ENCODE data around the gene COX7A2. TPM values are rescaled to one million over a fixed set of nuclear protein-coding genes. Genes with fewer than 3 reads are reported as not detected.
A peak's percentile ranks its signal among the peaks of the same experiment; 100 is the strongest.

COX7A2 gene
- total RNA-seq, 2 donors from 2014 or later = 108 to 521 TPM

DNA sequence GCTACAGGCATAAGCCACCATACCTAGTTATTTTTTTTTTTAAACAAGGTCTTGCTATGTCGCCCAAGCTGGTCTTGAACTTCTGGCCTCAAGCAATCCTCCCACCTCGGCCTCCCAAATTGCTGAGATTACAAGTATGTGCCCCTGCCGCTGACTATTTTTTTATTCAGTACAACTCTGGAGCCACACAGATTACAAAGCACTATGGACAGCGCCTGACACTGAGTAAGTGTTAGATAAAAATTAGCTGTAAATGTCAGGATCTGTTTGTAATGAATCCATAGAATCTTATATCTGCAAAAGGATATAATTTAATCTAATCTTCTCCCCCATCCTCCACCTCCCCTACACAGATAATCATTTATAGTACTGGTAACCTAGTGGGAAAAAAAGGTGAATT is 22.5 kb downstream of the COX7A2 start:
- H3K27ac Mint-ChIP-seq = no peak overlapping the region
- no peaks in the 10 kb centered on the region for H3K36me3 Mint-ChIP-seq
- no peak overlapping the region for H3K4me3 Mint-ChIP-seq
- ATAC-seq (no peak), DNase-seq (ENCODE audit: low spot score) (no peak)
- no peaks in the 10 kb centered on the region for H3K4me1 Mint-ChIP-seq (ENCODE audit: low read depth in 2 of 2)
- H3K9me3 Mint-ChIP-seq = no peaks in the 10 kb centered on the region
- H3K27me3 Mint-ChIP-seq = peaks cover 39 to 44% of the 10 kb centered on the region in 2 donors

DNA sequence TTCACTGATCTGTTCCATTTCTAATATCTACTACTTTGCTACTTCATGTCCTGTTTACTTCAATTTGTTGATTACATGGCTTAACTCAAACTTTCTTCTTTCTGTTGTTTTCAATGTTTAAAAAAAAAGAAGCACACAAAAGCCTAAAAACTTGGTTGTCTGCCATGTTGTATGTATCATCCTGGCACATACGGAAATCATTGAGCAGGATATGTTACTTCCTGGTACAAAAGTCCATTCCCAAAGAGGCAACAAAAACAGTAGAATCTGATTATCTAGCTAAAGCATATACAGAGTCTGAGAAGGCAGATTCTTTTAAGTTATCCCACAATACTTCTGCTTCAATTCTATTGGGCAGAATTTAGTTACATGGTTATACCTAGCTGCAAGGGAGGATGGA is 23.2 kb downstream of the COX7A2 start:
- H3K27ac Mint-ChIP-seq = no peak overlapping the region
- ATAC-seq (no peak), DNase-seq (ENCODE audit: low spot score) (no peak)
- no peaks in the 10 kb centered on the region for H3K9me3 Mint-ChIP-seq
- H3K27me3 Mint-ChIP-seq = peaks cover 46 to 49% of the 10 kb centered on the region in 2 donors
- no peak overlapping the region for H3K4me3 Mint-ChIP-seq
- H3K36me3 Mint-ChIP-seq = no peaks in the 10 kb centered on the region
- H3K4me1 Mint-ChIP-seq (ENCODE audit: low read depth in 2 of 2) = no peaks in the 10 kb centered on the region

DNA sequence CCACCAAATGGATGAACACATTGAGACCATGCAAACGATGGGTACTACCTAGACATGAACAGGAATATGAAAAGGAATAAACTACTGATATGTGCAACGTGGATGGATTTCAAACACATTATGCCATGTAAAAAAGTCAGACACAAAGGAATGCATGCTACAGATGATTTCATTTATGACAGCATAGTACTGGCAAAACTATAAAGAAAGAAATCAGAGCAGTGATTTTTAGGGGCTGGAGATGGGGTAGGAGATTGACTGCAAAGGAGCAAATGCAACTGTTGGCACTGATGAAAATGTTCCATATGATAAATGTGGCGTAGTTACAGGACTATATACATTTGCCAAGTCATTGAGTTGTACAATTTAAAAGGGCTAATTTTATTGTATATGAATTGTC is 24.3 kb downstream of the COX7A2 start:
- H3K4me1 Mint-ChIP-seq (ENCODE audit: low read depth in 2 of 2) = no peaks in the 10 kb centered on the region
- H3K4me3 Mint-ChIP-seq = no peak overlapping the region
- DNase-seq (ENCODE audit: low spot score) (no peak), ATAC-seq (no peak)
- H3K36me3 Mint-ChIP-seq = no peaks in the 10 kb centered on the region
- no peak overlapping the region for H3K27ac Mint-ChIP-seq
- no peaks in the 10 kb centered on the region for H3K9me3 Mint-ChIP-seq
- H3K27me3 Mint-ChIP-seq = peaks cover 36 to 43% of the 10 kb centered on the region in 2 donors

DNA sequence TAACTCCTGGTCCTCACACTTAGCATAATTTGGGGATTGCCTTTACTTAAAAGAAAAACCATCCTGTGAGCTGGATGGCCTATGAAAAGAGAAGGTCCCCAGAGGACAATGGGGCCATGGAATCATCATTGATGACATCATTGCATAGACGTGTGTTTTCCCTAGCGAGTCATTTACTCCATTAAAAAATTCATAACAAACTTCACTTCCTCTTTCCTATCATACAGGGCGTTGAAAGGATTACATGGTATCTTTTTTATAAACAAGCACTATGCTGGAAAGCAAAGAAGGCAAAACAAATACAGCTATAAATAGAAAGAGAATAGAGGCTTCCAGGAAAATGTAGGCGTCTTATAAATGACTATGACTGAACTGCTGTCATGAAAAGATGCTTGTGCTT is 26.4 kb downstream of the COX7A2 start:
- H3K4me1 Mint-ChIP-seq (ENCODE audit: low read depth in 2 of 2) = no peaks in the 10 kb centered on the region
- H3K27ac Mint-ChIP-seq = no peak overlapping the region
- DNase-seq (ENCODE audit: low spot score) (no peak), ATAC-seq (no peak)
- no peaks in the 10 kb centered on the region for H3K36me3 Mint-ChIP-seq
- no peak overlapping the region for H3K4me3 Mint-ChIP-seq
- H3K27me3 Mint-ChIP-seq = peaks cover 31 to 38% of the 10 kb centered on the region in 2 donors
- H3K9me3 Mint-ChIP-seq = no peaks in the 10 kb centered on the region

DNA sequence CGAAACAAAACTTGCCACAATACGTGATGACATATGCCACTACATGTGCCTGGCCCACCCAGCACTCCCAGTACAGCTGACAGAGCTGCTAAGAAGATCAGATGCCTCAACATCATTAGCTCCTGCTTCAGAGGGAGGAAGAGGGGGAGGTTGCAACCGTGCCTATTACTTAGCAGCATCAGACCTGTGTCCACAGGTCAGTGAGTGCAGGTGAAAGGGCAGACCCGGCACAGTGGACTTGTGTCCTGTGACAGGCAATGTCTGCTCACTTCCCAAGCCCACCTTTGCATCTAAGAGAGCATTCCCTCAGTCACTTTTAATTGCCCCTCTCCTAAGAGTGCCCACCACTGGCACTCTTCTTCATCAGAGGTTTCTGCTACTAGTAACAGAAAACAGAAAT is 28.3 kb downstream of the COX7A2 start:
- no peaks in the 10 kb centered on the region for H3K36me3 Mint-ChIP-seq
- no peaks in the 10 kb centered on the region for H3K4me1 Mint-ChIP-seq (ENCODE audit: low read depth in 2 of 2)
- H3K27ac Mint-ChIP-seq = no peak overlapping the region

DNA sequence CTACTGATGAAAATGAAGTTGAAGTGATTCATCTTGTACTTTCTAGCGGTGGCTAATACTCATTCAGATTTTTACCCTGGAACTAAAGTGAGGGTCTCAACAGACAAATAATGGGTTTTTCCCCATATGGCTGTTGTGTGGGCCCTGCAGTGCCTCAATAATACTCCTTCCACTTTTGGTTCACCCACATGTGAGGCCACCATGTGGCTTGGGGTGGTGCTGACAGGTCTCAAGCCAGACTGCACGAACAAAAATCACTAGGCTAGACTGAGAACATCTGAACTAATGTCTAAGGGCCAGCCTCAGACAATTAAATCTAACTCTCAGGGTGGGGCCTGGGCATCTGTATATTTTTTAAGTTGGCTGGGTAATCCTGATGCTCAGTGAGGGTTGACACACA is 29.9 kb downstream of the COX7A2 start:
- H3K27ac Mint-ChIP-seq = no peak overlapping the region
- no peaks in the 10 kb centered on the region for H3K36me3 Mint-ChIP-seq
- H3K4me3 Mint-ChIP-seq = no peak overlapping the region
- H3K27me3 Mint-ChIP-seq = peaks cover 36 to 50% of the 10 kb centered on the region in 2 donors
- no peak for ATAC-seq
- peaks cover 5% of the 10 kb centered on the region in 2 donors for H3K4me1 Mint-ChIP-seq (ENCODE audit: low read depth in 2 of 2)
- no peaks in the 10 kb centered on the region for H3K9me3 Mint-ChIP-seq
- DNase-seq (ENCODE audit: low spot score) = no peak

More for the DNA sequence above, 28.3 kb downstream of the COX7A2 start:
- H3K4me3 Mint-ChIP-seq = no peak overlapping the region
- no peaks in the 10 kb centered on the region for H3K9me3 Mint-ChIP-seq
- H3K27me3 Mint-ChIP-seq = peaks cover 36 to 51% of the 10 kb centered on the region in 2 donors
- ATAC-seq (peak in 1 of 2 donors; percentile 24), DNase-seq (ENCODE audit: low spot score) (no peak)

DNA sequence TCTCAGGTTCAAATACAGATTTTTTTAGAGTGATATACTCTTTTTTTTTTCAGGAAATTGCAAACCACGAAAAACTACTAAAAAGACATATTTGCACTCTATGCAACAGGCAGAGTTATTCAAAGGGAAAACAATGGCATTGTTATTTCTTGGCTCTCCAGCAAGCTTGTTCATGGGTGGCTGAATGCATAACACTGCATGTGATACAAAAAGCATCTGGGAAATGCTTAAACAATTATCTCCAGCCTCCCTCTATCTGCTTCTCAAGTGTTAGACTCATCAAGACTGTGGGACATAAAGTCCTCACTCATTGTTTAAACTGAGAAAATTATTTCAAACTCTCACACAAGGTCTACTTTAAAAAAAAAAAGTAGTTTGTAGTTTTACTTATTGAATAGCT is 30.5 kb downstream of the COX7A2 start:
- H3K9me3 Mint-ChIP-seq = no peaks in the 10 kb centered on the region
- ATAC-seq (no peak), DNase-seq (ENCODE audit: low spot score) (no peak)
- H3K36me3 Mint-ChIP-seq = no peaks in the 10 kb centered on the region
- H3K4me1 Mint-ChIP-seq (ENCODE audit: low read depth in 2 of 2) = peaks cover 10 to 11% of the 10 kb centered on the region in 2 donors
- peaks cover 40 to 55% of the 10 kb centered on the region in 2 donors for H3K27me3 Mint-ChIP-seq
- no peak overlapping the region for H3K4me3 Mint-ChIP-seq
- no peak overlapping the region for H3K27ac Mint-ChIP-seq

DNA sequence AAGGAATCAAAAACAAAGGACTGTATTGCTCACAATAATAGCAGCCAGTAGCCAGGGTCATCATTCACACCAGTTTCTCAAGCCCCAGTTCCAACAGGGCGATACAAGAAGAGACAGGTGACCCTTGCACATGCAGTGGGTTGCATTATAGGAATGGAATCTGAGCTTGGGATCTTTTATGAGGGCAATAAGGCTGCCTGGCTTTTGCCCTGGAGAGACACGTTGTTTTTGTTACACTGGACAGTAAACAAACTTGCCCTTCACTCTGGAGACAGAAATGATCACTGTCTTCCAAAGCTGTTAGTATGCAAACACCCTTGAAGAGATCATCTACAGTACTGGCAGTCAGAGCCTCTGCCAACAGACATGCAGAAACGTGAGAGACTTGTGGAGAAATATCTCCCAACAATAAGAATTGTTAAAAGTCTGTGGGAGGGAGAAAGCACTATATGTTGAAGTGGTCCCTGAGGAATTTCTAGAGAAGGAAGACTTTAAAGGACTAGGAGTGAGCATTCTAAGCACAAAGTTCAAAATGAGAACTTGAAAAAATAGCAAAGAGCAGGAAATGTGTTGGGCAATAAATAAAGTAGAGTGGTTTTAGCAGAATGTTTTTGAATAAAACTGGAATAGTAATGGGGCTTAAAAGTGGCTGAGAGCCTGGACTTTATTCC is 31.5 kb downstream of the COX7A2 start:
- no peak overlapping the region for H3K4me3 Mint-ChIP-seq
- H3K27me3 Mint-ChIP-seq = peaks cover 43 to 56% of the 10 kb centered on the region in 2 donors
- H3K36me3 Mint-ChIP-seq = no peaks in the 10 kb centered on the region
- DNase-seq (ENCODE audit: low spot score) (no peak), ATAC-seq (no peak)
- H3K4me1 Mint-ChIP-seq (ENCODE audit: low read depth in 2 of 2) = peaks cover 19 to 21% of the 10 kb centered on the region in 2 donors
- H3K9me3 Mint-ChIP-seq = no peaks in the 10 kb centered on the region
- no peak overlapping the region for H3K27ac Mint-ChIP-seq

DNA sequence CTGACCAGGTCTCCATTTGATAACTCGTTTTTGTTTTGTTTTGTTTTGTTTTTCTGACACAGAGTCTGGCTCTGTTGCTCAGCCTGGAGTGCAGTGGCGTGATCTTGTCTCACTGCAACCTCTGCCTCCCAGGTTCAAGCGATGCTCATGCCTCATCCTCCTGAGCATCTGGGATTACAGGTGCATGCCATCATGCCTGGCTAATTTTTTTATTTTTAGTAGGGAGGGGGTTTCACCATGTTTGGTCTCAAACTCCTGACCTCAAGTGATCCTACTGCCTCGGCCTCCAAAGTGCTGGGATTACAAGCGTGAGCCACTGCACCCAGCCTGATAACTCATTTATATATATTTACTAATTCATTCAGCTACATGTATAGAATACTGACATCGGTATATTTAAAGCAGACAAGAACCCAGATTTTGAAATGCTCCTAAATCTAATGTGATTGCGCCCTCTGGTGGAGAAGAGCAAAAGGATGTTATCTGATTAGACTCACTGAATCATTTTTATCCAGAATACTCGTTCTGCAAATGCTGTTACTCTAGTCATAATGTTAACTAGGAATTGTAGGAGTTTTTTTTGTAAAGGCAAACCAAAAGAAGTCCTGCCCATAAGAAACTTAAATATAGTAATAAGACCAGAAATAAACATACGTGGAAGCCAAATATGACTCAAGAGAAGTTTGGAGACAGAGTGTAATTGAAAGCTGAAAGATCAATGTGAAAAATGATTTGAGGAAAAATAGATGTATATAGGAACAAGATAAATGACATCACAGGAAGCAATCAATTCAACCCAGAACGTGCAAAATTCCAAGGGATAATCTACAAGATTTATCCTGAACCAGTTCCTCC is 32.5 kb downstream of the COX7A2 start:
- ATAC-seq (no peak), DNase-seq (ENCODE audit: low spot score) (peak; percentile 74)
- no peak overlapping the region for H3K4me3 Mint-ChIP-seq
- H3K9me3 Mint-ChIP-seq = no peaks in the 10 kb centered on the region
- peaks cover 46 to 59% of the 10 kb centered on the region in 2 donors for H3K27me3 Mint-ChIP-seq
- H3K27ac Mint-ChIP-seq = no peak overlapping the region
- peaks cover 27 to 28% of the 10 kb centered on the region in 2 donors for H3K4me1 Mint-ChIP-seq (ENCODE audit: low read depth in 2 of 2)
- no peaks in the 10 kb centered on the region for H3K36me3 Mint-ChIP-seq

DNA sequence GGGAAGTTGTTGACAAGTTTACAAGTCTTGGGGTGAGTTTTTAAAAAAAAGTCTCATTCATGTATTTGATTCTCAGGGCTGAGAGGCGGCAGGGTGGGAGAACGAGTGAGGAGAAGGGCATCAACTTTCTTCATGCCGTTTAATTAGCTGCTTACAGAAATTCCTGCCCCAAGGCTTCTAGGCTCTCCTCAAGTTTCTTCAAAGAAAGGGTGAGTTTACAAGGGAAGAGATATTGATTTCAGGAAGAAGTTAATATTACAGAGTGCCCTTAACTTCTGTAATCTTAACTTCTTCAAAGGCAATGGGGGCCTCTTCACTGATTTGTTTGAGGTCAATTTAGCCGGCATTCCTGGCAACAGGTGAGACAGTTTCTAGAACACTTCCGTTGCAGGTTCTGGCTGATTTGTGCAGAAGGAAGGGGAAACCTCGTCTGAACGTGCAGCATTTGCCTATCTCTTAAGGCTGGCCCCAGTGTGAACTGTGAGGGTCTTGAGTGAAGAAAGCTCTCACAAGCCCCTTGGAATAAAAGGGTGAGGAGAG is 34.3 kb downstream of the COX7A2 start:
- Mint-ChIP-seq H3K27me3 (peaks cover 54 to 69% of the 10 kb centered on the region in 2 donors), H3K9me3 (no peaks in the 10 kb centered on the region), H3K4me1 (ENCODE audit: low read depth in 2 of 2) (peaks cover 37 to 39% of the 10 kb centered on the region in 2 donors), H3K36me3 (no peaks in the 10 kb centered on the region), H3K4me3 (peak overlapping the region; percentile 60), H3K27ac (no peak overlapping the region)
- DNase-seq (ENCODE audit: low spot score) = no peak
- ATAC-seq = no peak

DNA sequence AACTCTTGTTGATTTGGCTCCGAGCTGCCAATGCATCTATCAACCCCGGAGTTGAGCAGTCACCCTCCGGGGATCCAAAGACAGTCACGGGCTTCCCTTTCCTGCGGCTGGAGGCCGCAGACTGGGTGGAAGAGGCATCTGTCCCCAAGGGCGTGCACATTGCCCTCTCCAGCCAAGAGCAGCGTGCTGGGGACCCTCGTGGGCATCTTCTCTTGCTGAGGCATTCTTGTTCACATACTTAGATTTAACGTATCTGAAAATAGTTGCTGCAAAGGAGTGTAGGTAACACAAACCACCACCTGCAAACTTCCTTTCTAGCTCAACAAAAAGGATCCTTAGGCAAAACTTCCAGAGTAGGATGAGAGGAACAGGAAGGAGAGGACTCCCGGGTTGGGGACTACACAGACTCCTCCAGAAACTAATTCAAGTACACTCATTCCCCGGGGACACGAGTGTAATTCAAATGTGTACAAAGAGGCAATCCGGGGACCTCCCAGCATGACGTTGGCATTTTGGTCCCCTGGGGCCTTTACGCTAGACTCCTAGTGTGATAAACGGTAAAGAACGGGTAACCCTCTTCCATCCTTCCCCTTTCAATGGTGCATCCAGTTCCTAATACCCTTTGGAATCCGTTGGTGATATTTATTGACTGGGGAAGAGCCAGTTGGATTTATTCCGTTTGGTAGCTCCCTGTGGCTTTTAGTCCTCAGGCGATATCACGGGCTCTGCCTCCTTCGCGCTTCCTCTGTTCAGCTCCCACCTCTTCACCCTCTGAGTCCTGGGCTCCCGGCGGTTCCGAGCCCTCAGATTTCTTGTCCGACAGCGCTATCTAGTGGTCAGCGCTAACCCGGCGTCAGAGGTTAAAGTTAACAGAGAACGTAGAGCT is 35.1 kb downstream of the COX7A2 start:
- no peaks in the 10 kb centered on the region for H3K36me3 Mint-ChIP-seq
- peak; percentile 73 for DNase-seq (ENCODE audit: low spot score)
- H3K27ac Mint-ChIP-seq = no peak overlapping the region
- peaks cover 37 to 46% of the 10 kb centered on the region in 2 donors for H3K4me1 Mint-ChIP-seq (ENCODE audit: low read depth in 2 of 2)
- peak overlapping the region; percentile 60 for H3K4me3 Mint-ChIP-seq
- peaks cover 60 to 76% of the 10 kb centered on the region in 2 donors for H3K27me3 Mint-ChIP-seq
- ATAC-seq = peak; percentile 85 to 88
- no peaks in the 10 kb centered on the region for H3K9me3 Mint-ChIP-seq

DNA sequence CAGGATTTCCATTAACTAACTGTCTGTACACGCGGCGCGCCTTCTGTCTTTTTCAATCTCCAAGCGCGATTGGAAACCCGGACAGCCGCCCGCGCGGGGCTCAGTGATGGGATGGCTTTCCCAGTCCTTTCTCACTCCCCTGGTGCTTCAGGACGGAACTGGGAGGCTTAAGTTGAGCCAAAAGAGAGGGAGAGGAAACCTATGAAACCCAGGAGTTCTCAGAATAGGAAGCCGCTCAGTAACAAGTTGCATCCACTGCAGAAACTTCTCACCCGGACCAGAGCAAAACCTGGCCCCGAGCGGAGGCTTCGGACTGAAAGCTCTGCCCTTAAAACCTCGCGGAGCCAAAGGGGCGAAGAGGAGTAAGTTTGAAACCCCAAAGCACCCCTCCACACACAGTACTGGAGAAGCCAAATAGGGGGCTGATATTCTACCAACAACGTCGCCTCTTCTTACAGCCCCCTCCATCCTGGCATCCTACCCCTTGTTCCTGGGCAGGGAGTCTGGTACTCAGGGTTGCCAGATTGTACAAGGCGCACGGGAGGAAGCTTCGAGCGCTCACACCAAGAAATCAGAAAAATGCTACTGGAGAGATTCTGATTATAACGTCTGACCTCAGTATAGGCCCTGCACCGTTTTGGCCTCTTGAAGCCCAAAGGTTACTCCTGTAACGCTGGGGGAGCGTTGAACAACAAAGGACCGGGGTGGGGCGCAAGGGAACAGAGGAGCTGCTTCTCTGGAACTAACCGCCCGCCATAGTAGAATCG is 36.8 kb downstream of the COX7A2 start:
- Mint-ChIP-seq H3K9me3 (no peaks in the 10 kb centered on the region), H3K4me3 (peak overlapping the region; percentile 62), H3K27me3 (peaks cover 74 to 85% of the 10 kb centered on the region in 2 donors), H3K36me3 (no peaks in the 10 kb centered on the region), H3K27ac (no peak overlapping the region), H3K4me1 (ENCODE audit: low read depth in 2 of 2) (peaks cover 42 to 51% of the 10 kb centered on the region in 2 donors)
- no peak for ATAC-seq
- no peak for DNase-seq (ENCODE audit: low spot score)

Measured in natural killer cell treated with Interleukin-12 subunit alpha and Interleukin-12 subunit beta and Interleukin-15 and Interleukin-18, amount 100 ng/mL, for 72 hours (primary cell).